Fibroblast of lung (primary cell): Measurements from ENCODE around the gene ATP6V0A1. TPM values are rescaled to one million over a fixed set of nuclear protein-coding genes. Genes with fewer than 3 reads are reported as not detected.
A peak's percentile ranks its signal among the peaks of the same experiment; 100 is the strongest.

Source experiments
- DNase-seq, 2 donors: peaks; one replicate each; pipeline versions ENCODE4 v3.0.0 to v3.0.0-alpha.2; 2010; ENCODE audit warnings: low read depth in 2 of 2
- H2AFZ ChIP-seq: 2 replicates; pipeline ENCODE4 v1.5.1; 2012; ENCODE audit warnings: low read length, control low read depth, inconsistent platforms
- H3K27ac ChIP-seq: 2 replicates; pipeline ENCODE4 v1.5.1; 2011; ENCODE audit warnings: low read length, control low read depth; ENCODE audit not compliant: insufficient read depth
- H3K27me3 ChIP-seq: 2 replicates; pipeline ENCODE4 v1.5.1; 2011; ENCODE audit warnings: mild to moderate bottlenecking, low read length; ENCODE audit not compliant: control insufficient read depth, insufficient read depth
- H3K36me3 ChIP-seq: 2 replicates; pipeline ENCODE4 v1.5.1; 2011; ENCODE audit warnings: low read length; ENCODE audit not compliant: control insufficient read depth, insufficient read depth
- H3K4me1 ChIP-seq: 2 replicates; pipeline ENCODE4 v1.5.1; 2011; ENCODE audit warnings: low read length; ENCODE audit not compliant: control insufficient read depth, insufficient read depth; ENCODE audit errors: extremely low read depth
- H3K4me2 ChIP-seq: 2 replicates; pipeline ENCODE4 v1.5.1; 2011; ENCODE audit warnings: low read length, control low read depth; ENCODE audit not compliant: insufficient read depth; ENCODE audit errors: extremely low read depth
- H3K4me3 ChIP-seq, 4 experiments: fragments of 200-600 bp in 1 of 4; sonication (generic) in 1 of 4; replicated peaks in 1 of 4; 2 replicates each; pipeline ENCODE4 v1.5.1; 2011 to 2016; ENCODE audit warnings: low read length in 4 of 4, low read depth in 3 of 4, mild to moderate bottlenecking in 3 of 4, control low read depth in 2 of 4, inconsistent platforms in 1 of 4, mixed read lengths in 1 of 4; ENCODE audit not compliant: insufficient read depth in 1 of 4; ENCODE audit errors: control extremely low read depth in 1 of 4
- H3K79me2 ChIP-seq: 2 replicates; pipeline ENCODE4 v1.5.1; 2012; ENCODE audit warnings: mild to moderate bottlenecking, low read length, inconsistent platforms; ENCODE audit not compliant: control insufficient read depth, insufficient read depth
- H3K9ac ChIP-seq: 2 replicates; pipeline ENCODE4 v1.5.1; 2011; ENCODE audit warnings: mild to moderate bottlenecking, low read length, control low read depth; ENCODE audit not compliant: insufficient read depth
- H3K9me3 ChIP-seq: 2 replicates; pipeline ENCODE4 v1.5.1; 2012; ENCODE audit warnings: low read depth, low read length; ENCODE audit not compliant: control insufficient read depth, insufficient read depth
- H4K20me1 ChIP-seq: 2 replicates; pipeline ENCODE4 v1.5.1; 2011; ENCODE audit warnings: low read length; ENCODE audit not compliant: control insufficient read depth, insufficient read depth; ENCODE audit errors: extremely low read depth
- EZH2 ChIP-seq: IDR thresholded peaks from 2 replicates; pipeline ENCODE4 v1.5.1; 2012; ENCODE audit warnings: low read length, control low read depth, mild to moderate bottlenecking; ENCODE audit errors: missing control alignments
- polyA plus RNA-seq, 2 donors: library from polyadenylated mRNA; depleted of rRNA in 1 of 2; stranded (reverse) in 1 of 2; unstranded in 1 of 2; fragments of >200 nt; gene quantifications; 2 replicates each; pipeline ENCODE4 v1.2.1, GENCODE V29; 2011 to 2012; ENCODE audit warnings: missing spikeins in 1 of 2
- total RNA-seq: library from RNA; depleted of rRNA; stranded (reverse); fragments of >200 nt; gene quantifications from 2 replicates; pipeline ENCODE4 v1.2.1, GENCODE V29; 2014
- TF ChIP-seq, protein P1 (sequence below), 2 donors: IDR thresholded peaks in 1 of 2; conservative IDR thresholded peaks in 1 of 2; 1 replicate in 1 of 2; 2 replicates in 1 of 2; pipeline ENCODE4 v1.5.1; 2011 to 2012; ENCODE audit warnings: low read length in 2 of 2, control low read depth in 1 of 2, inconsistent platforms in 1 of 2, low read depth in 1 of 2, mild to moderate bottlenecking in 1 of 2

Gene ATP6V0A1
- total and polyA plus RNA-seq, 2 donors (not counting 1 experiment from before 2014, with no cell fraction given): 26.7 to 65.7 TPM

DNA sequence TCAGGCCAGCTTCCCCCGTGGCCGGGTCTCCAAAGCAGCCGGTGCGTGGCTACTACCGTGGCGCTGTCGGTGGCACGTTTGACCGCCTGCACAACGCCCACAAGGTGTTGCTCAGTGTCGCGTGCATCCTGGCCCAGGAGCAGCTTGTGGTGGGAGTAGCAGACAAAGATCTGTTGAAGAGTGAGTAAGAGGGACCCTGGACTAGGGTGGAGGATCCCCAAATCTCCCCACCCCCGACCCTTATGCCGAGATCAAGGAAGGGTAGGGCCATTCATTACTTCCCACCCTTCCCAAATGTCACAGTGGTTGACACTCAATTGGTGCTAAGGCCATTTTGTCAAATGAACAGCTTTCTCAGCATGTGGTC is 104.4 kb downstream of the ATP6V0A1 start:
- peak overlapping the region; percentile 76 for H3K9ac ChIP-seq
- peaks cover 16% of the 10 kb centered on the region for H3K4me1 ChIP-seq
- no peak for DNase-seq
- H4K20me1 ChIP-seq: no peaks in the 10 kb centered on the region
- H3K4me2 ChIP-seq: peak overlapping the region; percentile 98
- peaks cover 36% of the 10 kb centered on the region for H3K79me2 ChIP-seq
- TF ChIP-seq, protein P1, sequence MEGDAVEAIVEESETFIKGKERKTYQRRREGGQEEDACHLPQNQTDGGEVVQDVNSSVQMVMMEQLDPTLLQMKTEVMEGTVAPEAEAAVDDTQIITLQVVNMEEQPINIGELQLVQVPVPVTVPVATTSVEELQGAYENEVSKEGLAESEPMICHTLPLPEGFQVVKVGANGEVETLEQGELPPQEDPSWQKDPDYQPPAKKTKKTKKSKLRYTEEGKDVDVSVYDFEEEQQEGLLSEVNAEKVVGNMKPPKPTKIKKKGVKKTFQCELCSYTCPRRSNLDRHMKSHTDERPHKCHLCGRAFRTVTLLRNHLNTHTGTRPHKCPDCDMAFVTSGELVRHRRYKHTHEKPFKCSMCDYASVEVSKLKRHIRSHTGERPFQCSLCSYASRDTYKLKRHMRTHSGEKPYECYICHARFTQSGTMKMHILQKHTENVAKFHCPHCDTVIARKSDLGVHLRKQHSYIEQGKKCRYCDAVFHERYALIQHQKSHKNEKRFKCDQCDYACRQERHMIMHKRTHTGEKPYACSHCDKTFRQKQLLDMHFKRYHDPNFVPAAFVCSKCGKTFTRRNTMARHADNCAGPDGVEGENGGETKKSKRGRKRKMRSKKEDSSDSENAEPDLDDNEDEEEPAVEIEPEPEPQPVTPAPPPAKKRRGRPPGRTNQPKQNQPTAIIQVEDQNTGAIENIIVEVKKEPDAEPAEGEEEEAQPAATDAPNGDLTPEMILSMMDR (conservative IDR thresholded peaks at IDR 0.05 in 1 of 2, IDR thresholded peaks at IDR 0.05 in 1 of 2; ENCODE audit: low read depth in 1 of 2, low read length in 2 of 2): no peak
- TF ChIP-seq EZH2: no peak
- H3K4me3 ChIP-seq: peak overlapping the region; percentile 76 to 89 (median 82)
- no peaks in the 10 kb centered on the region for H3K9me3 ChIP-seq
- H3K27me3 ChIP-seq: no peaks in the 10 kb centered on the region
- no peak overlapping the region for H2AFZ ChIP-seq
- H3K27ac ChIP-seq: peak overlapping the region; percentile 83
- H3K36me3 ChIP-seq: peaks cover 18% of the 10 kb centered on the region

- Histone ChIP-seq H3K4me2 (peak overlapping the region; percentile 98), H3K27me3 (no peaks in the 10 kb centered on the region), H2AFZ (no peak overlapping the region), H3K4me1 (peaks cover 16% of the 10 kb centered on the region), H4K20me1 (no peaks in the 10 kb centered on the region), H3K79me2 (peaks cover 40% of the 10 kb centered on the region), H3K9me3 (no peaks in the 10 kb centered on the region), H3K27ac (peak overlapping the region; percentile 83), H3K4me3 (peak overlapping the region; percentile 76 to 89 (median 82)), H3K9ac (peak overlapping the region; percentile 76), H3K36me3 (peaks cover 18% of the 10 kb centered on the region)
- no peak for DNase-seq
- TF ChIP-seq EZH2: no peak
- TF ChIP-seq, protein P1 (conservative IDR thresholded peaks at IDR 0.05 in 1 of 2, IDR thresholded peaks at IDR 0.05 in 1 of 2; ENCODE audit: low read depth in 1 of 2, low read length in 2 of 2): no peak
These were observed 104.9 kb downstream of the ATP6V0A1 start for GRCh38 chr17:42563543-42563942.

DNA sequence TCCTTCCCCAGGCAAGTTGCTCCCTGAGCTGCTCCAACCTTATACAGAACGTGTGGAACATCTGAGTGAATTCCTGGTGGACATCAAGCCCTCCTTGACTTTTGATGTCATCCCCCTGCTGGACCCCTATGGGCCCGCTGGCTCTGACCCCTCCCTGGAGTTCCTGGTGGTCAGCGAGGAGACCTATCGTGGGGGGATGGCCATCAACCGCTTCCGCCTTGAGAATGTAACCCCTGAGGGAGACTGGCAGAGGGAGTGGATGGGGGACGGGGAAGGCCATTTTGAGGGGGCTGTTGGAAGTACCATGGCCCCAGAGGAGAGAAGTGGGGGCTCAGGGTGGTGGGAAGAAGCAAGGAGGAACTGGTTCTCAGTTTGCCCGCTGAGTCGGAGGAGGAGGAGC is 105.3 kb downstream of the ATP6V0A1 start:
- TF ChIP-seq, protein P1 (conservative IDR thresholded peaks at IDR 0.05 in 1 of 2, IDR thresholded peaks at IDR 0.05 in 1 of 2; ENCODE audit: low read depth in 1 of 2, low read length in 2 of 2): no peak
- no peak for TF ChIP-seq EZH2
- H4K20me1 ChIP-seq: no peaks in the 10 kb centered on the region
- peaks cover 21% of the 10 kb centered on the region for H3K36me3 ChIP-seq
- H3K27me3 ChIP-seq: no peaks in the 10 kb centered on the region
- peak overlapping the region in 2 of 4 experiments; percentile 78 to 85 for H3K4me3 ChIP-seq
- DNase-seq: no peak
- H3K27ac ChIP-seq: no peak overlapping the region
- no peak overlapping the region for H2AFZ ChIP-seq
- H3K4me2 ChIP-seq: peak overlapping the region; percentile 98
- H3K9me3 ChIP-seq: no peaks in the 10 kb centered on the region
- H3K79me2 ChIP-seq: peaks cover 44% of the 10 kb centered on the region
- no peak overlapping the region for H3K9ac ChIP-seq
- peaks cover 16% of the 10 kb centered on the region for H3K4me1 ChIP-seq
